Esophagus squamous epithelium (tissue), 4 donors: ENCODE measurements around the gene CST8.

Experiments
- CTCF ChIP-seq, 6 experiments: fragments of 450-650 bp in 4 of 6; fragments of 200-600 bp in 2 of 6; sonication (generic) in 2 of 6; IDR thresholded peaks; one replicate each; pipeline ENCODE4 v1.5.1; 2016 to 2019; ENCODE audit warnings: antibody characterized with exemption in 6 of 6, mild to moderate bottlenecking in 4 of 6, moderate library complexity in 4 of 6
- POLR2A ChIP-seq, 4 donors: fragments of 450-650 bp; IDR thresholded peaks; one replicate each; pipeline ENCODE4 v1.6.1; 2017; ENCODE audit warnings: antibody characterized with exemption in 4 of 4, mild to moderate bottlenecking in 4 of 4, moderate library complexity in 3 of 4

DNA sequence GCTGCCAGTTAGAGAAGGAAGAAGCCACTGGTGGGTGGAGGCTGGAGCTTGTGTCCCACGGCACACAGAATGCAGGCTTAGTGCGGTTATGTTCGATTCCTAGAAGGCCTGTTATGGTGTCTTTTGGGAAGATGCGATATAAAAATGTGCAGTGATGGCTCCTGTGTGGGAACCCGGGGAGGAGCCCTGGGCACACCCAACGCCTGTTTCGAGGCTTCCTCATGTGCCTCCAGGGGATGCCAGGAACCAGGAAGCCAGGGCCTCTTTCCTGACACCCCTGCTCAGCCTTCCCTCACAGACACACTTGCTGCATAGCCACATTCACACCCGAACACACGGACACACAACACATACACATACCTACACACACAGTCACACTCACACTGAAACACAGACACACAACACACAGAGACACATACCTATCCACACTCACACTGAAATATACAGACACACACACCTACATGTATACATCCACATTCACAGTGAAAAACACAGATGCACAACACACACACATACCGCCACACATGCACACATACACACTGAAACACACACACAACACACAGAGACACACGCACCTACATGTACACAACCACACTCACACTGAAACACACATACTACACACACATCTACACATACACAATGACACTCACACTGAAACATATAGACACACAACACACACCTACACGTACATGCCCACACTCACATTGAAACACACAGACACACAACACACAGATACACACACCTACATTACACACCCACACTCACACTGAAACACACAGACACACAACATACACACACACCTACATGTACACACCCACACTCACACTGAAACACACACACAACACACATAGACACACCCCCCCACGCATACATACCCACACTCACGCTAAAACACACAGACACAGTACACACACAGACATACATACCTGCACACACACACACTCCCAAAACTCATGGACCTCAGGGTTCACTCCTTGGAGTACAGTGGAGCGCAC, 37.1 kb upstream of the CST8 start:
- TF ChIP-seq CTCF (IDR thresholded peaks at IDR 0.05), result no peak
- no peak for TF ChIP-seq POLR2A (IDR thresholded peaks at IDR 0.05)
